Brain microvascular endothelial cell (primary cell): Measurements from ENCODE around the gene BLOC1S5.

Experiments
- DNase-seq: peaks from one replicate; pipeline ENCODE4 v3.0.0-alpha.2; 2020
- H3K27ac ChIP-seq: fragments of 250-450 bp; sonication (Bioruptor Pico); 2 replicates; pipeline ENCODE4 v1.5.1; 2020; ENCODE audit warnings: mild to moderate bottlenecking, moderate library complexity
- H3K27me3 ChIP-seq: fragments of 250-450 bp; sonication (Bioruptor Pico); replicated peaks from 2 replicates; pipeline ENCODE4 v1.5.1; 2020; ENCODE audit warnings: mild to moderate bottlenecking
- H3K36me3 ChIP-seq: fragments of 250-450 bp; sonication (Bioruptor Pico); replicated peaks from 2 replicates; pipeline ENCODE4 v1.5.1; 2020; ENCODE audit warnings: mild to moderate bottlenecking
- H3K4me3 ChIP-seq: 2 replicates; pipeline ENCODE4 v1.5.1; 2011; ENCODE audit warnings: low read depth, mild to moderate bottlenecking, control low read depth, low read length, moderate library complexity
- in situ Hi-C: cut with HindIII; loops from 2 replicates; pipeline ENCODE4 v1.10.0; 2017; ENCODE audit warnings: low sequenced_read_pairs, low pct_ligation_motif_present
- TF ChIP-seq, protein P1 (sequence below): IDR thresholded peaks from 2 replicates; pipeline ENCODE4 v1.5.1; 2011; ENCODE audit warnings: low read depth, mild to moderate bottlenecking, moderate library complexity, low read length, control low read depth, inconsistent platforms; ENCODE audit errors: missing control alignments

BLOC1S5 gene

DNA sequence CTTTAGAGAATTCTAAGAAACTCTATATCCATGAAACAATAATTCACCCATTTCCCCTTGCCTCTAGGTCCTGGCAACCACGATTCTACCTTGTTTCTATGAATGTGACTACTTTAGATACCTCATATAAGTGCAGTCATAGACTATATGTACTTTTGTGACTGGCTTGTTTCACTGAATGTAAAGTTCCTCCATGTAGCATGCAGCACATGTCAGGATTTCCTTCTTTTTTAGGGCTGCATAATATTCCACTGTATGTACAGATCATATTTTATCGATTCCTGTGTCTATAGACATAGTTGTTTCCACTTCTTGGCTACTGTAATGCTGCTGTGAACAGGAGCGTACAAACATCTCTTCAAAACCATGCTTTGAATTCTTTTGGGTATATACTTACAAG, 26.5 kb upstream of the BLOC1S5 start:
- Histone ChIP-seq H3K36me3 (peaks cover 23% of the 10 kb centered on the region), H3K4me3 (no peak overlapping the region), H3K27me3 (no peaks in the 10 kb centered on the region), H3K27ac (no peak overlapping the region)
- TF ChIP-seq, protein P1, sequence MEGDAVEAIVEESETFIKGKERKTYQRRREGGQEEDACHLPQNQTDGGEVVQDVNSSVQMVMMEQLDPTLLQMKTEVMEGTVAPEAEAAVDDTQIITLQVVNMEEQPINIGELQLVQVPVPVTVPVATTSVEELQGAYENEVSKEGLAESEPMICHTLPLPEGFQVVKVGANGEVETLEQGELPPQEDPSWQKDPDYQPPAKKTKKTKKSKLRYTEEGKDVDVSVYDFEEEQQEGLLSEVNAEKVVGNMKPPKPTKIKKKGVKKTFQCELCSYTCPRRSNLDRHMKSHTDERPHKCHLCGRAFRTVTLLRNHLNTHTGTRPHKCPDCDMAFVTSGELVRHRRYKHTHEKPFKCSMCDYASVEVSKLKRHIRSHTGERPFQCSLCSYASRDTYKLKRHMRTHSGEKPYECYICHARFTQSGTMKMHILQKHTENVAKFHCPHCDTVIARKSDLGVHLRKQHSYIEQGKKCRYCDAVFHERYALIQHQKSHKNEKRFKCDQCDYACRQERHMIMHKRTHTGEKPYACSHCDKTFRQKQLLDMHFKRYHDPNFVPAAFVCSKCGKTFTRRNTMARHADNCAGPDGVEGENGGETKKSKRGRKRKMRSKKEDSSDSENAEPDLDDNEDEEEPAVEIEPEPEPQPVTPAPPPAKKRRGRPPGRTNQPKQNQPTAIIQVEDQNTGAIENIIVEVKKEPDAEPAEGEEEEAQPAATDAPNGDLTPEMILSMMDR, result no peak
- DNase-seq, result no peak
- in situ Hi-C loops, result no loop called here

DNA sequence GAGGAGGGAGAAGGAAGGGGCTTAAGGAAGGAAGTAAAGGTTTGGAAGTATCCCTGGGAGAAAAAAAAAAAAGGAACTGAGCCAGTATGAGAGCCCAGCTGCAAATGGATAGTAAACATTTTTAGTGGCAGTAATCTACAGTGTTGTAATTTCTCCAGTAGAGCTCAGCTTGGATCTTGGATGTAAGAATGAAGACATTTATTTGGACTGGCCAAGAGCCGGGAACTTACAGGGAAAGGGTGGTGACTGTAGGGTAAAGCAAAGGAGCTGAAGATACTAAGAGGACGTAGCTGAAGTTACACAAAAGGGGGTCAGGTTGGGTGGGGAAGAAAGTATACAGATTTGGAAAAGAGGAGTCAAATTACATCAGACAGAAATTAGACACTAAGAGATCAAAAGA, 24.7 kb upstream of the BLOC1S5 start:
- Histone ChIP-seq H3K27me3 (no peaks in the 10 kb centered on the region), H3K36me3 (peaks cover 13% of the 10 kb centered on the region), H3K27ac (no peak overlapping the region), H3K4me3 (no peak overlapping the region)
- TF ChIP-seq, protein P1, result no peak
- no peak for DNase-seq
- in situ Hi-C loops, result no loop called here

DNA sequence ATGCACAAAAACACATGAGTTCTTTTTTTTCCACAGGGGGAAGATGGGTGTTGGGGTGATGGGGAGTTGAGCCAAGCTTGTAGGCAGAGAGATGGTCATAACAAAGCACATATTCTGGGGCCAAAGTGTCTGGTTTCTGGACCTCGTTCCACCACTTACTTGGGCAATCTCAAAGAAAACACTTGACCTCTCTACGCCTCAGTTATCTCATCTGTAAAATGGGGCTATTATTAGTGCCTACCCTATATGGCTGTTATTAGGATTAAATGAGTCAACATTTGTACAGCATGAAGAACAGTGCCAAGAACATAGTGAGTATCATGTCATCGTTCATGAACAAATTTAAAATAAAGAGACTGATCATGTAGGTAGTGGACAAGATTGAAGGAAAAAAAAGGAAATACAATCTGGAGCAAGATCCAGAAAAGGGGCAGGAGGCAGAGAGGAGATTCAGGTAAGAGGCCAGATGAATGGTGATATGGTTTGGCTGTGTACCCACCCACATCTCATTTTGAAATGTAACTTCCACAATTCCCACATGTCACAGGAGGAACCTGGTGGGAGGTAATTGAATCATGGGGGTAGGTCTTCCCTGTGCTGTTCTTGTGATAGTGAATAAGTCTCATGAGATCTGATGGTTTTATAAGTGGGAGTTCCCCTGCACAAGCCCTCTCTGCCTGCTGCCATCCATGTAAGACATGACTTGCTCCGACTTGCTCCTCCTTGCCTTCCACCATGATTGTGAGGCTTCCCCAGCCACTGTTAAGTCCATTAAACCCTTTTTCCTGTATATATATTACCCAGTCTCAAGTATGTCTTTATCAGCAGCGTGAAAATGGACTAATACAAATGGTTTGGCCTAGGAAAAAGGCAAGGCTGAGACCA, 23.9 kb upstream of the BLOC1S5 start:
- Histone ChIP-seq H3K27ac (no peak overlapping the region), H3K36me3 (peaks cover 13% of the 10 kb centered on the region), H3K27me3 (no peaks in the 10 kb centered on the region), H3K4me3 (no peak overlapping the region)
- in situ Hi-C loops, result no loop called here
- DNase-seq, result no peak
- TF ChIP-seq, protein P1, result no peak

DNA sequence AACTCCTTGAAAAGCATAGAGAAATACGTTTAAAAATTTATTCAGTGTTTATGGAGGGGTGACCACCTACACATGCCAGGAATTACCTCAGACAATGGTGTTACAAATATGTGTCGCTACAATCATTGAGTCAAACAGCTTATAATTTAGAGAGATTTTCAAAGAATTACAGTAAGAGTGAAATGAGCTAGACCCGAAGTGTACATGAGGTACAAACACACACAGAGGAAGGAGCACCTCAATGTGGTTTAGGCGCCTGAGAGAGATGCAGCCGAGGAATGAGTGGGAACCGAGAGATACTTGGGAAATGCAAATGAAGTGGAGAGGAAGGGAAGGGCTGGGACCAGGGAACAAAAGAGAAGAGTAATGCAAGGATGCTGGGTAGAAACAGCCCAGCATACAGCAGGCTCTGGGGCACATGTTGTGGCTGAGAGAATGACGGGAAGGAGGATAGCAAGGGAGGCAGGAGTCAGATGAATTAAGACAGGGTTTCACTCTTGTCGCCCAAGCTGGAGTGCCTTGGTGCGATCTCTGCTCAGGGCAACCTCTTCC, 22.6 kb upstream of the BLOC1S5 start:
- H3K4me3 ChIP-seq, result no peak overlapping the region
- H3K36me3 ChIP-seq, result peaks cover 13% of the 10 kb centered on the region
- H3K27ac ChIP-seq, result no peak overlapping the region
- no peaks in the 10 kb centered on the region for H3K27me3 ChIP-seq
- TF ChIP-seq, protein P1, result no peak
- in situ Hi-C loops, result no loop called here
- DNase-seq, result no peak

DNA sequence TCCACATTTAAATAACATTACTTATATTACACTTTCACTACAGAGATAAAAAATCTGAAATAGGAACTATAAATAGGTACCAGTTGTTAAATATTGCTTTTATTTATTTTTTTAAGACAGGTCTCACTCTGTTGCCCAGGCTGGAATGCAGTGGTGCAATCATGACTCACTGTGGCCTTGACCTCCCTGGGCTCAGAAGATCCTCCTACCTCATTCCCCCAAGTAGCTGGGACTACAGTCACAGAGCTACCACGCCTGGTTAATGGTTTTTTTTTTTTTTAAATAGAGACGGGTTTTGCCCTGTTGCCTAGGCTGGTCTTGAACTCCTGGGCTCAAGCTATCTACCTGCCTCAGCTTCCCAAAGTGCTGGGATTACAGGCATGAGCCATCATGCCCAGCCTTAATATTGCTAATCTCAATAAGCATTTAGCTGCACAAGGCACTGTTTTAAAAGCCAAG, 20.9 kb upstream of the BLOC1S5 start:
- H3K27ac ChIP-seq, result peak overlapping the region; percentile 87

More for the DNA sequence above, 20.9 kb upstream of the BLOC1S5 start:
- peaks cover 6% of the 10 kb centered on the region for H3K36me3 ChIP-seq
- no peaks in the 10 kb centered on the region for H3K27me3 ChIP-seq
- in situ Hi-C loops, result no loop called here
- peak; percentile 96 for DNase-seq
- H3K4me3 ChIP-seq, result no peak overlapping the region
- TF ChIP-seq, protein P1, result no peak
